HG03280 (cell line): Measurements from ENCODE around the gene PNCK.
"Not testable (repeated sequence)": the region's sequence is repeated elsewhere in the genome, so short reads cannot be mapped to it uniquely, and the experiment has no call there.

Experiments
- ATAC-seq: cut with Tn5 transposase; IDR thresholded peaks from one replicate; pipeline ENCODE4 v1.9.1; 2021; ENCODE audit warnings: mild to moderate bottlenecking, moderate library complexity; ENCODE audit not compliant: unreplicated experiment

PNCK gene

DNA sequence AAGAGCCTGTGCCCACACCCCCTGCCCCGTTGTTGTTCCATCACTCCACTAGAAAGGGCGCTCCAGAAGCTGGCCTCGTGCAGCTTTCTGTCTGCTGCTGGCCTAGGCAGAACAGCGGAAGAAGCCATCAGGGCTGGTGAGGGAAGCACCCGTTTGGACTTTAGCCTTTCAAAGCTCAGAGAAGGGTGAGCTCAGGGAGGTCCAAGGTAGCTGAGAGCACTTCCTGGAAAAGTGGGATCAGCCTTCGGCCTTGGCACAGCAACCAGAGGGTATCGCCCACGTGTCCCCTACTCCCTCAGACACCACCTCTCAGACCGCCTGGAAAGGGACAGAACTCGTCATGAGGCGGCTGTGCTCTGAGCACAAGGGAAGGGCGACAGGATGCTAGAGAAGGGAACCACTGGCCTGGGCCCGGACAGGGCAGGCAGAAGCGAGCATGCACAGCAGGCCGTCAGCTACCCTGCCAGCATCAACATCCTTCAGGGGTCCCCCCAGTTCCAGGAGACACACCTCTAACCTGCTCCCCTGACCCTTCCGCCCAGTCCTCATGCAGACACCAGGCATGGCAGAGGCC lies 25.7 kb upstream of the PNCK start:
- not testable (repeated sequence) for ATAC-seq

- no peak for ATAC-seq
Observed at GRCh38 chrX:153697924-153698865, 24.6 kb upstream of the PNCK start.

- not testable (repeated sequence) for ATAC-seq
Observed at GRCh38 chrX:153696986-153697722, 23.5 kb upstream of the PNCK start.

DNA sequence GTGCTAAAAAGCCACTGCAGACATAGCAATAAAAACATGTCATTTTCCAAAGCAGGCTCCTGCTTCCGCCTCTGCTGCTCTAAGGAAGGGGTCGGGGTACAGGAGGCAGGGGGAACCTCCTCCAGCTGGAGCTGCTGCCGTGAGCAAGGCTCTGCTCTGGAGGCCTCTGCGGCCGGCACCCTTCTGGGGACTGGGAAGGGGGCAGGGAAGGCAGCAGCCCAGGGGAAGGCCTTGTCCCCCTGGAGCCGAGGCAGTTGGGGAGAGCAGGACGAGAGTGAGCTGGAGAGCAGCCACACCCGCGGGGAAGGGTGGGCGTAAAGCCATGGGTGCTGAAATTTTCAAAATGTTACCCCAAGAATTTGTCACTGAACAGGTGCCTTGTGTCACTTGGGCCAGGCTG lies 22.9 kb upstream of the PNCK start:
- ATAC-seq: not testable (repeated sequence)

GRCh38 chrX:153696100-153696499 lies 22.5 kb upstream of the PNCK start:
- no peak for ATAC-seq

DNA sequence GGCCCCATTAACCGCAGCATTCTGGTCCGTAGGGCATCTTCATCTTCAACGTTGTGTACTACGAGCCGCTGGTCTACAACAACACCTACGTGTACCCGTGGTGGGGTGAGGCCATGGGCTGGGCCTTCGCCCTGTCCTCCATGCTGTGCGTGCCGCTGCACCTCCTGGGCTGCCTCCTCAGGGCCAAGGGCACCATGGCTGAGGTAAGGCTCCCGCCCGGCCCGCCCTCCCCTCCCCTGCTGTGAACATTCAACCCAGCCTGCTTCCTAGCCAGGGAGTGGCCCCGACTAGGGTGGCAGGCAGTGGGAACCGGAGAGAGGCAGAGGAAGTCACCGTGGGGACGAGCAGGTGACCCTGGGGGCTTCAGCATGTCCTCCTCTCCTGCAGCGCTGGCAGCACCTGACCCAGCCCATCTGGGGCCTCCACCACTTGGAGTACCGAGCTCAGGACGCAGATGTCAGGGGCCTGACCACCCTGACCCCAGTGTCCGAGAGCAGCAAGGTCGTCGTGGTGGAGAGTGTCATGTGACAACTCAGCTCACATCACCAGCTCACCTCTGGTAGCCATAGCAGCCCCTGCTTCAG lies 21.2 kb upstream of the PNCK start:
- no peak for ATAC-seq

GRCh38 chrX:153694256-153694655 lies 20.6 kb upstream of the PNCK start:
- ATAC-seq: not testable (repeated sequence)

GRCh38 chrX:153693216-153694086 lies 19.8 kb upstream of the PNCK start:
- ATAC-seq: no peak

DNA sequence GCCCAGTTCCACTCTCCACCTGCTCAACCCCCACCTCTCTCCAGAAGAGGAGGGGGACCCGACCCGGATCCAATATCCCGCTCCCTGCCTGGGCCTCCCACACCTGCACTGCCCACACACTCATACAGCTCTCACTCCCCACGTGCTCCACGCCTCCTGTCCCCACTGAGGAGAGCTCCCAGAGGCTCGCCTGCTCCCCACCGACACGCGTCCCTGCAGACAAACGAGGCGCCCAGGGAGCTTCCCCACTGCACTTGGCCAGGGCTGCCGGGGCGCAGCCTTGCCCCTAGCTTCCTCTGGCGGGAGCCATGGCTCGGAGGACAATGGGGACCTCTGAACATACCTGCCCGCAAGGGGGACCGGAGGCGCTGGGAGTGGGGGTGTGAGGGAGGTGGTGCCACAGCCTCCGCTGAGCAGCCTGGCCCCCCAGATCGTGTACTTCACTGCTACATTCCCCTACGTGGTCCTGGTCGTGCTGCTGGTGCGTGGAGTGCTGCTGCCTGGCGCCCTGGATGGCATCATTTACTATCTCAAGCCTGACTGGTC lies 19.1 kb upstream of the PNCK start:
- ATAC-seq: no peak

- no peak for ATAC-seq
Observed at GRCh38 chrX:153692003-153692402, 18.4 kb upstream of the PNCK start.

GRCh38 chrX:153691032-153691827 lies 17.6 kb upstream of the PNCK start:
- not testable (repeated sequence) for ATAC-seq

DNA sequence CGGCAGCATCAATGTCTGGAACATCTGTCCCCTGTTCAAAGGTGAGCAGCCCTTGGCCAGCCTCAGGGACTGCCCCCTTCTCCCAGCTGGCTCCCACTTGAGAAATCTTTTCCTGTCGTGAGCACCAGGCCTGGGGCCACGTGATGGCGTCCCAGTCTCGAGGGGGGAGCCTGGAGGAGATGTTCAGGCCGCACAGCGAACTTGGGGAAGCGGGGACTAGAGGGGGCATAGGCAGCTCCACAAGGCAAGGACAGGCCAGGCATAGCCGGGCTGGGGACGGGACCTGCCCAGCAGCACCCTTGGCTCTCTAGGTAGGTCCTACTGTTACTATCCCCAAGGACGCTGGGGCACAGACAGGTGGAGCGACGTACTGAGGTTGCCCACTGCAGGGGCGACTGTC lies 16.9 kb upstream of the PNCK start:
- ATAC-seq: no peak

DNA sequence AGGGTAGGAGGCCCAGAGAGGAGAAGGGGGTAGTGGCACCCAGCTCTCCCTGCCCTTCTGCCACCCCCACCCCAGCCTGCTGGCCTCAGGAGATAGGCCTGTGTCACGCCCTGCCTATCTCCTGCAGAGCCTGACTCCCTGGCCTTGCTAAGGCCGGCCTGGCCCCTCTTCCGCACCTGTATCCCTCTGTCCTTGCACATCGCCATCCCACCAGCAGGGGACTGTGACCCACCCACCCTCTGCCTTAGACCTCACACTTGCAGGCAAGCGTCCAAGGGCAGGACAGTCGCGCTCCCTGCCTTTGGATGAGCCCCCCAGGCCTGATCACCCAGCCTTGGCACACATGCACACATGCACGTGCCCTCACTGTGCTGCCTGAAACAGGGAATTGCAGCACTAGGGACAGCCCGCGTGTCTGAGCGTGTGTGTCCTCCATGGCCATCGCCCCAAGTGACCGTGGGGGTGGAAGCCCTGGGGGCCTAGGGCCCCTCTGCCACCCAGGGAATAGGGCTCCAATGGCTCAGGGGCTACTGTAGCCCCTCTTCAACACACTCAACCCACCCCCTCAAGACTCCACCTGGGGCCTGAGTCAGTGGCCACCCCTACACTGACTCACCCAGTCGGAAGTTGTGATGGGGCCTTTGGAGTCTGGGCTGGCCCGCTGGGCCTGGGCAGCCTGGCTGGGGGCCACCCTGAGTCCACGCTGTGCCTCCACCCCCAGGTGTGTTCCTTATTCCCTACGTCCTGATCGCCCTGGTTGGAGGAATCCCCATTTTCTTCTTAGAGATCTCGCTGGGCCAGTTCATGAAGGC lies 16.2 kb upstream of the PNCK start:
- no peak for ATAC-seq

DNA sequence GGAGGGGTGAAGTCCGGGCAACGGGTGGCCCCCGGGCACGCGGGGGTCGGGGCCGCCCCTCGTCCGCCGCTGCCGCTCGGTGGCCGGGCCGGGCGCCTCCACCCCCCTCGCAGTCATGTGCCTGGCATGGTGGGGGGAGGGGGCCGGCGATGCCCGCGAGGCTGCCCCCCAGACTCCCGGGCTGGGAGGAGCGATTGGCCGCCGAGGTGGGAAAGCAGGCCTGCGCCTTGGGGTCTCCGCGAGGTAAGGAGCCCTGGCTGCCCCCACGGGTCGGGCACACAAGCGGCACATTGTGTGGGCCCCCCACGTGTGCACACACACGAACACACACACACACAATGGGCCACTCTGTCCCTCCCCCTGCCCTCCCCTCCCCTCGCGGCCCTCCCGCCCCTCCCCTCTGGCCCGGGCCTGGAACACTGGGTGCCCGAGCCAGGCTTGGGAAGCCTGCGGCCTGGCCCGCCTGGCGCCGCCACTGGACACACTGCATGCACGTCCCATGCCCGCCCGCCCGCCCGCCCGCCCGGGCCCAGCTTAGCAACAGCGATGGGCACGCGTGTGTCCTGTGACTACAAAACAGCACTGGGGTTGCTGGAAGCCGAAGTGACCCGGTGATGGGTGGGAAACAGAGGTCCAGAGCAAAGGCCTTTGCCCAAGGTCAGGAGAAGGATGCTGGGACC lies 15.4 kb upstream of the PNCK start:
- ATAC-seq: no peak

GRCh38 chrX:153688506-153688905 lies 14.9 kb upstream of the PNCK start:
- no peak for ATAC-seq

DNA sequence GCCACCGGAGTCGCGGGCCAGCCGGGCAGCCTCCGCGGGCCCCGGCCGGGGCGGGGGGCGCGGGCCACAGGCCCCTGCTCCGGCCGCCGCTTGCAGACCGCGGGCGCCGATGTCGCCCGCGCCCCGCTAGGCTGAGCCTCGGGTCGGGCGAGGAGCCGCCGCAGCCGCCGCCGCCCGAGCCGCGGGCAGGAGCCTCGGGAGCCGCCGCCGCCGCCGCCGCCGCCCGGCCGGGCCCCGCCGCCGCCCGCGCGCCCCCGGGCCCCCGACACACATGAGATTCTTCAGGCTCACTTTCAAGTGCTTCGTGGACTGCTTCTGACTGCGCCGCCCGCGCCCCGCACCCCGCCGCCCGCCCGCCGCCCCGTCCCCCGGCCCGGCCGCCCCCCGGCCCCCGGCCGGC lies 14.5 kb upstream of the PNCK start:
- ATAC-seq: no peak

DNA sequence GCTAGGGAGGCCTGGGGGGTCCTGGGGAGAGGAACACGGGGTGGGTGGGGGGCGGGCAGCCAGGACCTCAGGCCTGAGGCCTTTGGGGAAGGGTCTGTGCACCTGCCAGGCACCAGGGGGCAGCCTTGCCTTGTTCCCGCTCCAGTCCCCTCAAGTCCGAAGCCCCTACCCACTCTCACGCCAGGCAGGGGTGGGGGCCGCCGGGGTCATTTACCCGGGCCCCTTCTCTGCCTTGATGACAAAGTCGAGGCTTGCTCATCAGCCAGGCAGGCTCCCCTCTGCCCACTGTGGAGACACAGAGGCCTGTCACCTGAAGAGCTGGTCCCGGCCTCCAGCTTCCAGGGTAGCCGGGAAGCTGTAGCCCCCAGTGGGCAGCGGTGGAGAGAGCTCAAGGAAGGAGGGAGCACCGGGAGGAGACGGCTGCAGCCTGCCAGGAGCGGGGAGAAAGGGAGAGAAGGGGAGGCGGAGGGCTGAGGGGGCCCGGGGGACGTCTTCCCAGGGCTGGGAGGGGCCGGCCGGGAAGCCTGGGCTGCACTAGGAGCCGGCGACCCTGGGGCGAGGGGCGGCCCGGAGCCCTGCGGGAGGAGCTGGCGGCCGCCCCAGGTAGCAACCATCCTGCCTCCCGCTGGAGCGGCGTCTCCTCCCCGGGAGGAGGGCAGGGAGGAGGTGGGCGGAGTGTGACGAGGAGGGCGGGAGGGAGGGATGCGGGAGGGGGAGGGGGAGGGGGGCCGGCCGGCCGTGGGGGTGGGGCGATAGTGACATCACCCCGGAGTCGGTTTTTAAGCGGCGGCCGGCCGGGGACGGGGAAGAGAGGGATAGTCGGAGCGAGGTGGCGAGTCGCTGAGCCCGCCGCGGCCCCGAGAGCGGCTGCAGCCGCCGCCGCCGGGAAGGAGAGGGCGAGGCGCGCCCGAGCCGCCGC lies 13.8 kb upstream of the PNCK start, which contains the start of gene SLC6A8:
Gene SLC6A8 (plus strand): TSS at position 806 of the 919 bp plus-strand sequence. CDS start 649 bp downstream, outside the sequence.
- no peak for ATAC-seq
